Stomach (tissue), 9 donors: ENCODE measurements around the gene BICD2. TPM values are rescaled to one million over a fixed set of nuclear protein-coding genes. Genes with fewer than 3 reads are reported as not detected.
"Not testable (repeated sequence)": the region's sequence is repeated elsewhere in the genome, so short reads cannot be mapped to it uniquely, and the experiment has no call there.

ENCODE experiments used
- DNase-seq, 2 donors: peaks; one replicate each; pipeline versions ENCODE4 v3.0.0 to v3.0.0-alpha.2; 2013 to 2019
- H3K27ac ChIP-seq, 5 donors: fragments of 200-600 bp in 4 of 5; sonication (generic) in 4 of 5; one replicate each; pipeline ENCODE4 v1.5.1; 2013 to 2019; ENCODE audit warnings: mild to moderate bottlenecking in 1 of 5, moderate library complexity in 1 of 5
- H3K27me3 ChIP-seq, 3 donors: fragments of 200-600 bp; sonication (generic); one replicate each; pipeline ENCODE4 v1.5.1; 2017 to 2019; ENCODE audit warnings: mixed run types in 1 of 3
- H3K36me3 ChIP-seq, 4 donors: fragments of 200-600 bp; sonication (generic); 1 replicate in 3 of 4; 2 replicates in 1 of 4; pipeline ENCODE4 v1.5.1; 2016 to 2019
- H3K4me1 ChIP-seq, 4 donors: fragments of 200-600 bp; sonication (generic); one replicate each; pipeline ENCODE4 v1.5.1; 2016 to 2019
- H3K4me3 ChIP-seq, 4 donors: fragments of 200-600 bp; sonication (generic) in 3 of 4; one replicate each; pipeline ENCODE4 v1.5.1; 2016 to 2019; ENCODE audit warnings: mild to moderate bottlenecking in 1 of 4
- H3K9me3 ChIP-seq, 4 donors: fragments of 200-600 bp; sonication (generic); one replicate each; pipeline ENCODE4 v1.5.1; 2016 to 2019
- CTCF ChIP-seq, 7 experiments: fragments of 450-650 bp in 4 of 7; fragments of 200-600 bp in 3 of 7; sonication (generic) in 3 of 7; IDR thresholded peaks; one replicate each; pipeline ENCODE4 v1.5.1; 2016 to 2019; ENCODE audit warnings: antibody characterized with exemption in 7 of 7, control low read depth in 2 of 7, mild to moderate bottlenecking in 1 of 7
- EP300 ChIP-seq: sonication (generic); formaldehyde crosslinking; IDR thresholded peaks from one replicate; pipeline ENCODE4 v1.6.1; 2017; ENCODE audit warnings: antibody characterized with exemption
- POLR2A ChIP-seq, 4 donors: fragments of 450-650 bp; IDR thresholded peaks; one replicate each; pipeline ENCODE4 v1.6.1; 2016; ENCODE audit warnings: antibody characterized with exemption in 4 of 4, control low read depth in 2 of 4, mild to moderate bottlenecking in 1 of 4, moderate library complexity in 1 of 4
- POLR2AphosphoS5 ChIP-seq, 3 donors: sonication (generic); formaldehyde crosslinking; IDR thresholded peaks; one replicate each; pipeline ENCODE4 v1.6.1; 2016; ENCODE audit warnings: antibody characterized with exemption in 3 of 3
- WGBS, 5 donors: extraction: QIAGEN DNeasy Blood & Tissue Kit in 3 of 5; methylation state at CpG; one replicate each; pipeline versions ENCODE4 v1.1.5 to v1.1.7; 2013 to 2018; 5-methylcytosine and 5-hydroxymethylcytosine counted together
- intact Hi-C: fragments of 100-400 bp; cut with DNase I; formaldehyde crosslinking; loops from one replicate; pipeline ENCODE4 v1.15.1; 2023; ENCODE audit warnings: low total_unique reads
- polyA plus RNA-seq, 3 donors: library from polyadenylated mRNA; stranded (reverse); fragments of 200-250 nt; gene quantifications; one replicate each; pipeline ENCODE4 v1.2.3, GENCODE V29; 2013
- total RNA-seq, 5 donors: library from RNA; depleted of rRNA; stranded (reverse); fragments of >200 nt; gene quantifications; one replicate each; pipeline versions ENCODE4 v1.1.0 to v1.2.3, GENCODE V29; 2014 to 2016
- donor health status: healthy with polysubstance abuse.
- donor health status: Bipolar disorder and iron deficiency.
- donor health status: healthy.

The BICD2 gene
- total and polyA plus RNA-seq, 8 donors, result 5.9 to 32.6 (median 16.4) TPM

- Histone ChIP-seq H3K4me1 (peaks cover 29 to 33% (median 31%) of the 10 kb centered on the region in 4 donors), H3K4me3 (peak overlapping the region; percentile 28 to 43 (median 30)), H3K27me3 (peaks cover 26 to 100% (median 75%) of the 10 kb centered on the region in 3 donors), H3K9me3 (no peaks in the 10 kb centered on the region), H3K36me3 (no peaks in the 10 kb centered on the region), H3K27ac (no peak overlapping the region)
- DNase-seq, result peak in 1 of 2 donors; percentile 37
- 3 to 4% (median 4%) methylated on average over 20 to 76 of the region's 76 CpGs for WGBS, 5 donors
- intact Hi-C loops, result no loop called here
- no peak for TF ChIP-seq CTCF (IDR thresholded peaks at IDR 0.05)
- no peak for TF ChIP-seq POLR2AphosphoS5 (IDR thresholded peaks at IDR 0.05)
- TF ChIP-seq POLR2A (IDR thresholded peaks at IDR 0.05), result no peak
- TF ChIP-seq EP300, result no peak
These were observed 43.4 kb upstream of the BICD2 start for GRCh38 chr9:92807757-92808725.

- Histone ChIP-seq H3K4me1 (peaks cover 29 to 33% (median 31%) of the 10 kb centered on the region in 4 donors), H3K4me3 (peak overlapping the region in 1 of 4 donors; percentile 43), H3K36me3 (no peaks in the 10 kb centered on the region), H3K27me3 (peaks cover 26 to 100% (median 69%) of the 10 kb centered on the region in 3 donors), H3K9me3 (no peaks in the 10 kb centered on the region), H3K27ac (no peak overlapping the region)
- intact Hi-C loops, result no loop called here
- 11 to 16% (median 15%) methylated on average over 21 to 44 of the region's 44 CpGs for WGBS, 5 donors
- TF ChIP-seq CTCF (IDR thresholded peaks at IDR 0.05) (no peak), POLR2A (IDR thresholded peaks at IDR 0.05) (no peak), POLR2AphosphoS5 (IDR thresholded peaks at IDR 0.05) (no peak), EP300 (no peak)
- DNase-seq, result no peak
These were observed 42.6 kb upstream of the BICD2 start for GRCh38 chr9:92807031-92807756.

GRCh38 chr9:92804727-92805126 is 40.1 kb upstream of the BICD2 start:
- no peak overlapping the region for H3K27ac ChIP-seq
- H3K27me3 ChIP-seq, result peaks cover 24 to 94% (median 52%) of the 10 kb centered on the region in 3 donors
- peaks cover 26 to 29% (median 28%) of the 10 kb centered on the region in 4 donors for H3K4me1 ChIP-seq
- no peaks in the 10 kb centered on the region for H3K9me3 ChIP-seq
- WGBS, 5 donors, result 76 to 85% (median 78%) methylated on average over 6 of the region's 6 CpGs
- TF ChIP-seq POLR2AphosphoS5 (IDR thresholded peaks at IDR 0.05) (no peak), POLR2A (IDR thresholded peaks at IDR 0.05) (no peak), CTCF (IDR thresholded peaks at IDR 0.05) (no peak), EP300 (no peak)
- H3K36me3 ChIP-seq, result no peaks in the 10 kb centered on the region
- DNase-seq, result no peak
- intact Hi-C loops, result no loop called here
- no peak overlapping the region for H3K4me3 ChIP-seq

GRCh38 chr9:92798358-92798757 is 33.7 kb upstream of the BICD2 start:
- Histone ChIP-seq H3K27me3 (peaks cover 0 to 77% (median 11%) of the 10 kb centered on the region in 3 donors), H3K9me3 (no peaks in the 10 kb centered on the region), H3K27ac (no peak overlapping the region), H3K36me3 (no peaks in the 10 kb centered on the region), H3K4me3 (no peak overlapping the region), H3K4me1 (no peaks in the 10 kb centered on the region)
- intact Hi-C loops, result no loop called here
- 83 to 89% (median 86%) methylated on average over 11 of the region's 11 CpGs for WGBS, 5 donors
- no peak for TF ChIP-seq POLR2AphosphoS5 (IDR thresholded peaks at IDR 0.05)
- TF ChIP-seq EP300, result no peak
- no peak for TF ChIP-seq CTCF (IDR thresholded peaks at IDR 0.05)
- no peak for TF ChIP-seq POLR2A (IDR thresholded peaks at IDR 0.05)
- DNase-seq, result no peak

- WGBS, 5 donors, result 41 to 46% (median 42%) methylated on average over 7 to 9 of the region's 9 CpGs
- H3K36me3 ChIP-seq, H3K27ac ChIP-seq, intact Hi-C loops, DNase-seq, H3K9me3 ChIP-seq, H3K4me1 ChIP-seq, H3K4me3 ChIP-seq: not testable (repeated sequence)
- H3K27me3 ChIP-seq, result peaks cover 0 to 60% (median 5%) of the 10 kb centered on the region in 3 donors
These were observed 31.7 kb upstream of the BICD2 start for GRCh38 chr9:92796337-92796804.
